Occipital lobe (tissue), 2 donors: Measurements from ENCODE around the gene GNAT2. TPM values are rescaled to one million over a fixed set of nuclear protein-coding genes. Genes with fewer than 3 reads are reported as not detected.

Experiments used
- DNase-seq: peaks from one replicate; lab custom pipeline; 2025; lab: John Stamatoyannopoulos, UW
- total RNA-seq: library from RNA; depleted of rRNA; stranded (reverse); fragments of >200 nt; gene quantifications from one replicate; pipeline ENCODE4 v1.2.3, GENCODE V29; 2014

GNAT2 gene
- total RNA-seq, 1 donor from 2014 or later = not detected

- DNase-seq = no peak
Observed at GRCh38 chr1:109642626-109643025, 23.2 kb upstream of the GNAT2 start.

GRCh38 chr1:109641861-109642260 lies 22.4 kb upstream of the GNAT2 start:
- no peak for DNase-seq

GRCh38 chr1:109641078-109641740 lies 21.8 kb upstream of the GNAT2 start:
- no peak for DNase-seq

- DNase-seq = peak; percentile 49
Observed at GRCh38 chr1:109640285-109640865, 21.0 kb upstream of the GNAT2 start.

- no peak for DNase-seq
Observed at GRCh38 chr1:109639841-109640184, 20.4 kb upstream of the GNAT2 start.

GRCh38 chr1:109639063-109639840 lies 19.8 kb upstream of the GNAT2 start:
- DNase-seq = no peak

- no peak for DNase-seq
Observed at GRCh38 chr1:109637446-109637845, 18.0 kb upstream of the GNAT2 start.

- DNase-seq = no peak
Observed at GRCh38 chr1:109636201-109636952, 17.0 kb upstream of the GNAT2 start.

- no peak for DNase-seq
Observed at GRCh38 chr1:109635862-109636200, 16.4 kb upstream of the GNAT2 start.

GRCh38 chr1:109634771-109635750 lies 15.6 kb upstream of the GNAT2 start:
- no peak for DNase-seq

- no peak for DNase-seq
Observed at GRCh38 chr1:109634292-109634691, 14.9 kb upstream of the GNAT2 start.

GRCh38 chr1:109632671-109633346 lies 13.4 kb upstream of the GNAT2 start:
- peak; percentile 42 for DNase-seq

GRCh38 chr1:109631513-109632505 lies 12.4 kb upstream of the GNAT2 start:
- DNase-seq = no peak

GRCh38 chr1:109630898-109631512 lies 11.6 kb upstream of the GNAT2 start:
- DNase-seq = no peak

- no peak for DNase-seq
Observed at GRCh38 chr1:109630081-109630897, 10.9 kb upstream of the GNAT2 start.

GRCh38 chr1:109629372-109630030 lies 10.1 kb upstream of the GNAT2 start:
- DNase-seq = no peak
